Duodenal mucosa (tissue), 2 donors: ENCODE results near the gene PFN1.

Experiments
- H3K27ac ChIP-seq: one replicate; pipeline ENCODE4 v1.7.0; 2013; ENCODE audit warnings: low read depth, low read length
- H3K27me3 ChIP-seq, 2 donors: one replicate each; pipeline ENCODE4 v1.7.0; 2013; ENCODE audit warnings: low read length in 2 of 2, control low read depth in 1 of 2; ENCODE audit not compliant: insufficient read depth in 2 of 2, control insufficient read depth in 1 of 2
- H3K36me3 ChIP-seq, 2 donors: one replicate each; pipeline ENCODE4 v1.7.0; 2013; ENCODE audit warnings: low read length in 2 of 2, control low read depth in 1 of 2; ENCODE audit not compliant: insufficient read depth in 2 of 2, control insufficient read depth in 1 of 2
- H3K4me1 ChIP-seq, 2 donors: one replicate each; pipeline ENCODE4 v1.7.0; 2013; ENCODE audit warnings: low read length in 2 of 2, control low read depth in 1 of 2; ENCODE audit not compliant: insufficient read depth in 2 of 2, control insufficient read depth in 1 of 2
- H3K4me3 ChIP-seq, 2 donors: one replicate each; pipeline ENCODE4 v1.7.0; 2013; ENCODE audit warnings: low read length in 2 of 2, low read depth in 1 of 2
- H3K9ac ChIP-seq, 2 donors: one replicate each; pipeline ENCODE4 v1.7.0; 2013; ENCODE audit warnings: low read length in 2 of 2, low read depth in 1 of 2
- H3K9me3 ChIP-seq, 2 donors: one replicate each; pipeline ENCODE4 v1.7.0; 2013; ENCODE audit warnings: low read length in 2 of 2, control low read depth in 1 of 2; ENCODE audit not compliant: control insufficient read depth in 1 of 2

The PFN1 gene

GRCh38 chr17:4946312-4946976 is 1.9 kb downstream of the PFN1 start:
- H3K4me1 ChIP-seq: peaks cover 60 to 69% of the 10 kb centered on the region in 2 donors
- peaks cover 25 to 41% of the 10 kb centered on the region in 2 donors for H3K36me3 ChIP-seq
- peak overlapping the region; percentile 70 to 99 for H3K9ac ChIP-seq
- H3K27ac ChIP-seq: peak overlapping the region; percentile 44
- no peaks in the 10 kb centered on the region for H3K27me3 ChIP-seq
- H3K9me3 ChIP-seq: no peaks in the 10 kb centered on the region
- peak overlapping the region; percentile 98 to 99 for H3K4me3 ChIP-seq

DNA sequence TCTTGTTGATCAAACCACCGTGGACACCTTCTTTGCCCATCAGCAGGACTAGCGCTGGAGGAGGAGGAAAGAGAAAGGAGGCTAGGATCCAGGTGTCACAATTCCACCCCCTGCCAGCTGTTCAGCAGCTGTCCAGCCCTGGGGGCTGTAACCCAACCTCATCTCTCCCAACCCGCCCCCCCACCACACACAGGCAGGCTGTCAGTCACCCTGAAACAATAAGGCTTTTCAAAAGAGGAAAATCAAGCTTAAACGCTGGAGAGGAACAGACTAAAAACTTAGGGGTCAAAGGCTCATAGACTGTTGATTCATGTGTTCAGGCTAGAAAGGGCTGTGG is 2.4 kb downstream of the PFN1 start:
- peak overlapping the region; percentile 98 to 99 for H3K4me3 ChIP-seq
- H3K9ac ChIP-seq: peak overlapping the region; percentile 70 to 99
- no peaks in the 10 kb centered on the region for H3K9me3 ChIP-seq
- peak overlapping the region; percentile 44 for H3K27ac ChIP-seq
- H3K4me1 ChIP-seq: peaks cover 60 to 69% of the 10 kb centered on the region in 2 donors
- no peaks in the 10 kb centered on the region for H3K27me3 ChIP-seq
- H3K36me3 ChIP-seq: peaks cover 25 to 41% of the 10 kb centered on the region in 2 donors

GRCh38 chr17:4945176-4945943 is 3.0 kb downstream of the PFN1 start:
- Histone ChIP-seq H3K4me3 (peak overlapping the region; percentile 63 to 98), H3K27ac (peak overlapping the region; percentile 49), H3K9ac (peak overlapping the region; percentile 32 to 99), H3K9me3 (no peaks in the 10 kb centered on the region), H3K36me3 (peaks cover 25 to 41% of the 10 kb centered on the region in 2 donors), H3K4me1 (peaks cover 55 to 67% of the 10 kb centered on the region in 2 donors), H3K27me3 (no peaks in the 10 kb centered on the region)

- no peaks in the 10 kb centered on the region for H3K27me3 ChIP-seq
- H3K36me3 ChIP-seq: peaks cover 25 to 41% of the 10 kb centered on the region in 2 donors
- no peaks in the 10 kb centered on the region for H3K9me3 ChIP-seq
- H3K9ac ChIP-seq: peak overlapping the region; percentile 20 to 99
- H3K4me1 ChIP-seq: peaks cover 53 to 64% of the 10 kb centered on the region in 2 donors
- H3K27ac ChIP-seq: peak overlapping the region; percentile 49
- H3K4me3 ChIP-seq: peak overlapping the region; percentile 34 to 98
Measured at GRCh38 chr17:4944554-4945175, 3.7 kb downstream of the PFN1 start.

DNA sequence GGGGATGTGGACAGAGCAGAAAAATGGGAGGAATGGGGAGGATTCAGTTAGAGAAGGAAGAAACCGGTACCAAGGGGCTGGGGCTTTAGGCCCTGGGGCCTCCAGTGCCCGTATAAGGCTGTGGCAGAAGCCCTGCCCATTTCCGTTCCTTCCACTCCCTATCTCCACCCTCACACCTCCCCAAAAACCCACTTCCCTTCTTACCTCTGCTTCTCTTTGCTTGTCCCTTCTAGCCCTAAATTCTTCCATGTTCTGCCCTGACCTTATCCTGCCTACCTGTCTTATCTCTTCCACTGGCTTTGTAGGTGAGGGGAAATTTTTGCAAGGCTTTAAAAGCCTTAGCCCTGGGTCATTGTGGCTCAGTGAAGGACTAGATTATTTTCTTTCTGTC is 4.2 kb downstream of the PFN1 start:
- Histone ChIP-seq H3K27ac (peak overlapping the region; percentile 49), H3K9ac (no peak overlapping the region), H3K4me1 (peaks cover 53 to 67% of the 10 kb centered on the region in 2 donors), H3K4me3 (peak overlapping the region; percentile 18 to 34), H3K9me3 (no peaks in the 10 kb centered on the region), H3K27me3 (no peaks in the 10 kb centered on the region), H3K36me3 (peaks cover 25 to 41% of the 10 kb centered on the region in 2 donors)

DNA sequence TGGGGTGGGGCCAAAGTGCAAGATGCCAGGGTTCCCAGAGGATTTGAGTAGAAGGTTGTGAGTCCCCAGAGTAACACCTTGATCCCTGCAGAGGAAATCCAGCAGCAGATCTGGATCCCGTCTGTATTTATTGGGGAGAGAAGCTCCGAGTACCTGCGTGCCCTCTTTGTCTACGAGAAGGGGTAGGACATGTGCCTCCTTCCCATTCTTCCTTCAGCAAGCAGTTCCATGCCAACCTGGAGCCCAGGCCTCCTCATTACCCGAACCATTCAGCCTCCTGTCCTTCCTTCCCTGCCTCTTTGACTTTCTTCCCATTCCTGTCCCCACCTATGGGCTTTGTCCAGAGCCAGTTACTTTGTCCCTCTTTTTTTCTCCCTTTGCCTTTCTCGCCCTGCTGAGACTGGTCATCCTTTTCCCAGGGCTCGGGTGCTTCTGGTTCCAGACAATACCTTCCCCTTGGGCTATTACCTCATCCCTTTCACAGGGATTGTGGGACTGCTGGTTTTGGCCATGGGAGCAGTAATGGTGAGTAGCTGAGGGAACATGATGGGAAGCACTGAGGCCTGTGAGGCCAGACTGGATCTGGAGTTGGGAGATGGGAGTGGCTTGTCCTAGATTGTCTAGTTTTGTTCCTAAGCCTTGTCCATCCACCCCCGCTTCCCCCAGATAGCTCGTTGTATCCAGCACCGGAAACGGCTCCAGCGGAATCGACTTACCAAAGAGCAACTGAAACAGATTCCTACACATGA is 5.4 kb downstream of the PFN1 start:
- Histone ChIP-seq H3K4me3 (no peak overlapping the region), H3K9me3 (no peaks in the 10 kb centered on the region), H3K27ac (no peak overlapping the region), H3K36me3 (peaks cover 26 to 48% of the 10 kb centered on the region in 2 donors), H3K27me3 (no peaks in the 10 kb centered on the region), H3K4me1 (peaks cover 64 to 78% of the 10 kb centered on the region in 2 donors), H3K9ac (no peak overlapping the region)

DNA sequence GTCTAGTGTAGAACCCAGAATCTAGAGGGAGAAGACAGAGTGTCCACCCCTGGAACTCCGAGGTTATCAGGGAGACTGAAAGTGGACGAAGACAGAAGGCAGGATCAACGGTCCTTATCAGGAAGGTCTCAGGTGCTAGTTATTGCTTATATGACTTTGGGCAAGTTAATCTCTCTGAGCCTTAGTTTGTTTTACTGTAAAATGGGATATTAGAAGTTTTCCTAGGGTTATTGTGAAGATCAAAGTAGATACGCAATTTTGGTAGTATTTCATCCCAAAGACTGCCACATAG is 7.1 kb downstream of the PFN1 start:
- H3K4me1 ChIP-seq: peaks cover 59 to 70% of the 10 kb centered on the region in 2 donors
- peak overlapping the region; percentile 89 to 91 for H3K9ac ChIP-seq
- H3K27ac ChIP-seq: no peak overlapping the region
- peaks cover 36 to 61% of the 10 kb centered on the region in 2 donors for H3K36me3 ChIP-seq
- H3K4me3 ChIP-seq: peak overlapping the region; percentile 93 to 95
- no peaks in the 10 kb centered on the region for H3K27me3 ChIP-seq
- no peaks in the 10 kb centered on the region for H3K9me3 ChIP-seq

GRCh38 chr17:4940555-4941318 is 7.6 kb downstream of the PFN1 start:
- Histone ChIP-seq H3K27me3 (no peaks in the 10 kb centered on the region), H3K4me3 (peak overlapping the region; percentile 93 to 95), H3K9me3 (no peaks in the 10 kb centered on the region), H3K9ac (peak overlapping the region; percentile 89 to 91), H3K27ac (peak overlapping the region; percentile 88), H3K36me3 (peaks cover 36 to 58% of the 10 kb centered on the region in 2 donors), H3K4me1 (peaks cover 56 to 65% of the 10 kb centered on the region in 2 donors)

DNA sequence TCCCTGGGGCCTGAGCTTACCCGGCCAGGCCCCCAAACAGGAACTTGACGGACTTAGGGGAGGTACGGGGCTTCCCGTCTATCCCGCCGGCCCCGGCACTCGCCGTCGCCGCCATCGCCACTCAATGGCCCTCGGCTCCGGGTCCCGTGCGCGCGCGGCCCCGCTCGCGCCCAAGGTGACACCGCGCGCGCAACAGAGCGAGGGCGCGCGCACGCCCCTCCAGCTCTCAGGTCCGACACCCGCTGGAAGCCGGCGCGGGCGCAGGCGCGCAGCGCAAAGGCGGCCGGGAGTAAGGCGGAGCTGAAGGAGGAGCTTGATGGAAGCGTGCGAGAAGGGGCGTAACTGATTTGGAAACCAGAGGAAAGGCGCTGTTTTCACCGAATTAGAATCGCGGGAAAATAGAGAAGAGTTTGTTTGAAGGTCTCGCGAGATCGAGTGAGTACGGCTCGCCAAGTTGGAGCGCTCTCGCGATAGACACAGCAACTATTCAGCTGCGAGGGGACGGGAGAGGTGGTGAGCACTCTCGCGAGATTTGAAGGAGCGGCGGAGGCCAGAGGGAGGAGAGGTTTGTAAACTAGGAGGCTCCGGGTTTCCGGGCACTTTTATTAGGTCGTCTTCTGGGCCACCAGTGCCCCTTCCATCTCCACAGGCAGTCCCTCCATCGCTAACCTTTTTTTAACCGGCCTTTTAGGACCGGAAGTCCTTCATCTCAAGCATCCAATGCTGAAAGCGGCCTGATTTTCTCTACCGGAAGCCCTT is 8.4 kb downstream of the PFN1 start, which contains the start of the genes RNF167 and SLC25A11:
TSS of gene RNF167 (plus strand) at position 473 of the 759 bp plus-strand sequence. CDS start 642 bp downstream, outside the sequence.
TSS of gene SLC25A11 (minus strand) at position 251 of the 759 bp plus-strand sequence. CDS start at position 115, 136 bp downstream.
- Histone ChIP-seq H3K36me3 (peaks cover 36 to 53% of the 10 kb centered on the region in 2 donors), H3K9me3 (no peaks in the 10 kb centered on the region)

More for the DNA sequence above, 8.4 kb downstream of the PFN1 start, which contains the start of the genes RNF167 and SLC25A11:
- H3K27me3 ChIP-seq: no peaks in the 10 kb centered on the region
- H3K27ac ChIP-seq: peak within 1 kb of the TSS; percentile 88
- peak within 1 kb of the TSS; percentile 93 to 95 for H3K4me3 ChIP-seq
- H3K9ac ChIP-seq: peak within 1 kb of the TSS; percentile 91 to 92
- peaks cover 48 to 57% of the 10 kb centered on the region in 2 donors for H3K4me1 ChIP-seq
